Keratinocyte (primary cell): ENCODE measurements around the gene RRP12.

Experiments
- EZH2 ChIP-seq: IDR thresholded peaks from one replicate; pipeline ENCODE4 v1.6.1; 2012; ENCODE audit warnings: inconsistent platforms, mild to moderate bottlenecking, low read length, moderate library complexity
- TF ChIP-seq, protein P1 (sequence below), 3 experiments: IDR thresholded peaks in 1 of 3; conservative IDR thresholded peaks in 1 of 3; optimal IDR thresholded peaks in 1 of 3; 2 replicates in 2 of 3; 3 replicates in 1 of 3; pipeline versions ENCODE3 to v1.5.1; 2011; ENCODE audit warnings: low read length in 3 of 3, mild to moderate bottlenecking in 3 of 3, moderate library complexity in 2 of 3, control low read depth in 1 of 3, inconsistent platforms in 1 of 3; ENCODE audit not compliant: insufficient read depth in 2 of 3; ENCODE audit errors: extremely low read depth in 1 of 3

- TF ChIP-seq, protein P1, sequence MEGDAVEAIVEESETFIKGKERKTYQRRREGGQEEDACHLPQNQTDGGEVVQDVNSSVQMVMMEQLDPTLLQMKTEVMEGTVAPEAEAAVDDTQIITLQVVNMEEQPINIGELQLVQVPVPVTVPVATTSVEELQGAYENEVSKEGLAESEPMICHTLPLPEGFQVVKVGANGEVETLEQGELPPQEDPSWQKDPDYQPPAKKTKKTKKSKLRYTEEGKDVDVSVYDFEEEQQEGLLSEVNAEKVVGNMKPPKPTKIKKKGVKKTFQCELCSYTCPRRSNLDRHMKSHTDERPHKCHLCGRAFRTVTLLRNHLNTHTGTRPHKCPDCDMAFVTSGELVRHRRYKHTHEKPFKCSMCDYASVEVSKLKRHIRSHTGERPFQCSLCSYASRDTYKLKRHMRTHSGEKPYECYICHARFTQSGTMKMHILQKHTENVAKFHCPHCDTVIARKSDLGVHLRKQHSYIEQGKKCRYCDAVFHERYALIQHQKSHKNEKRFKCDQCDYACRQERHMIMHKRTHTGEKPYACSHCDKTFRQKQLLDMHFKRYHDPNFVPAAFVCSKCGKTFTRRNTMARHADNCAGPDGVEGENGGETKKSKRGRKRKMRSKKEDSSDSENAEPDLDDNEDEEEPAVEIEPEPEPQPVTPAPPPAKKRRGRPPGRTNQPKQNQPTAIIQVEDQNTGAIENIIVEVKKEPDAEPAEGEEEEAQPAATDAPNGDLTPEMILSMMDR (optimal IDR thresholded peaks at IDR 0.05 in 1 of 3, IDR thresholded peaks at IDR 0.05 in 1 of 3, conservative IDR thresholded peaks at IDR 0.05 in 1 of 3; ENCODE audit: extremely low read depth in 1 of 3, insufficient read depth in 2 of 3, low read length in 3 of 3): no peak
- TF ChIP-seq EZH2: no peak
These were observed 15.4 kb upstream of the RRP12 start for GRCh38 chr10:97416565-97416964.
